ENCODE data around the gene FNDC5.
A peak's percentile ranks its signal among the peaks of the same experiment; 100 is the strongest.

The FNDC5 gene

GRCh38 chr1:32863881-32864245, 6.8 kb downstream of the FNDC5 start:
- no peak for DNase-seq

- no peak for DNase-seq
Observed at GRCh38 chr1:32863218-32863880, 7.4 kb downstream of the FNDC5 start.

- DNase-seq = no peak
Observed at GRCh38 chr1:32861904-32862695, 8.6 kb downstream of the FNDC5 start.

- DNase-seq = no peak
Observed at GRCh38 chr1:32860566-32860965, 10.1 kb downstream of the FNDC5 start.

- peak; percentile 24 for DNase-seq
Observed at GRCh38 chr1:32859915-32860314, 10.8 kb downstream of the FNDC5 start.

GRCh38 chr1:32858791-32859190, 11.9 kb downstream of the FNDC5 start:
- DNase-seq = no peak

GRCh38 chr1:32858136-32858535, 12.6 kb downstream of the FNDC5 start:
- no peak for DNase-seq

GRCh38 chr1:32855861-32856617, 14.7 kb downstream of the FNDC5 start:
- no peak for DNase-seq

- no peak for DNase-seq
Observed at GRCh38 chr1:32848354-32849063, 22.2 kb downstream of the FNDC5 start.

GRCh38 chr1:32831878-32832277, 38.8 kb downstream of the FNDC5 start:
- no peak for DNase-seq

- DNase-seq = no peak
Observed at GRCh38 chr1:32830092-32830852, 40.4 kb downstream of the FNDC5 start.

GRCh38 chr1:32828341-32828740, 42.4 kb downstream of the FNDC5 start:
- DNase-seq = peak; percentile 37

- no peak for DNase-seq
Observed at GRCh38 chr1:32825181-32825580, 45.5 kb downstream of the FNDC5 start.

GRCh38 chr1:32818804-32819541, 51.7 kb downstream of the FNDC5 start:
- peak; percentile 13 for DNase-seq

- DNase-seq = peak; percentile 87
Observed at GRCh38 chr1:32817815-32818786, 52.6 kb downstream of the FNDC5 start.

- peak; percentile 99 for DNase-seq
Observed at GRCh38 chr1:32817159-32817814, 53.4 kb downstream of the FNDC5 start, which contains the start of the genes S100PBP and YARS1. Gene S100PBP, plus strand, starts transcription at chr1:32817653. Its CDS starts 8,447 bp downstream, at chr1:32826100. Gene YARS1, minus strand, starts transcription at chr1:32817358. Its CDS starts 114 bp downstream, at chr1:32817244.

GRCh38 chr1:32816676-32817158, 54.0 kb downstream of the FNDC5 start:
- peak; percentile 64 for DNase-seq

GRCh38 chr1:32813941-32814739, 56.6 kb downstream of the FNDC5 start:
- DNase-seq = no peak
